ENCODE measurements around the gene TMEM132D.

DNA sequence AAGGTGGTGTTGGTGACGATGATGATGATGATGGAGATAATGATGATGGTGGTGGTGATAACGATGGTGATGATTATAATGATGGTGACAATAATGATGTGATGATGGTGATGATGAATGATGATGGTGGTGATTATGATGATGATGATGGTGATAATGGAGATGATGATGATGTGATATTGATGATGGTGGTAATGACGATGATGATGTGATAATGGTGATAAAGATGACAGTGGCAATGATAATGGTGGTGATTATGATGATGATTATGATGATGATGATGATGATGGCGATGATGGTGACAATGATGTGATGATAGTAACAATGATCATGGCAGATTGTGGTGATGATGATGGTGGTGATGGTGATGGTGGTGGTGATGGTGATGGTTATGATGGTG lies 532.6 kb downstream of the TMEM132D start:
- TF ChIP-seq, protein P1, sequence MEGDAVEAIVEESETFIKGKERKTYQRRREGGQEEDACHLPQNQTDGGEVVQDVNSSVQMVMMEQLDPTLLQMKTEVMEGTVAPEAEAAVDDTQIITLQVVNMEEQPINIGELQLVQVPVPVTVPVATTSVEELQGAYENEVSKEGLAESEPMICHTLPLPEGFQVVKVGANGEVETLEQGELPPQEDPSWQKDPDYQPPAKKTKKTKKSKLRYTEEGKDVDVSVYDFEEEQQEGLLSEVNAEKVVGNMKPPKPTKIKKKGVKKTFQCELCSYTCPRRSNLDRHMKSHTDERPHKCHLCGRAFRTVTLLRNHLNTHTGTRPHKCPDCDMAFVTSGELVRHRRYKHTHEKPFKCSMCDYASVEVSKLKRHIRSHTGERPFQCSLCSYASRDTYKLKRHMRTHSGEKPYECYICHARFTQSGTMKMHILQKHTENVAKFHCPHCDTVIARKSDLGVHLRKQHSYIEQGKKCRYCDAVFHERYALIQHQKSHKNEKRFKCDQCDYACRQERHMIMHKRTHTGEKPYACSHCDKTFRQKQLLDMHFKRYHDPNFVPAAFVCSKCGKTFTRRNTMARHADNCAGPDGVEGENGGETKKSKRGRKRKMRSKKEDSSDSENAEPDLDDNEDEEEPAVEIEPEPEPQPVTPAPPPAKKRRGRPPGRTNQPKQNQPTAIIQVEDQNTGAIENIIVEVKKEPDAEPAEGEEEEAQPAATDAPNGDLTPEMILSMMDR (IDR thresholded peaks at IDR 0.05; ENCODE audit: poor library complexity) = no peak
- TF ChIP-seq EZH2 (IDR thresholded peaks at IDR 0.05; ENCODE audit: borderline replicate concordance) = no peak
